ENCODE data around the gene KRT82. TPM values are rescaled to one million over a fixed set of nuclear protein-coding genes. Genes with fewer than 3 reads are reported as not detected.
A peak's percentile ranks its signal among the peaks of the same experiment; 100 is the strongest.

KRT82 gene
- polyA plus RNA-seq, 10 donors = not detected

DNA sequence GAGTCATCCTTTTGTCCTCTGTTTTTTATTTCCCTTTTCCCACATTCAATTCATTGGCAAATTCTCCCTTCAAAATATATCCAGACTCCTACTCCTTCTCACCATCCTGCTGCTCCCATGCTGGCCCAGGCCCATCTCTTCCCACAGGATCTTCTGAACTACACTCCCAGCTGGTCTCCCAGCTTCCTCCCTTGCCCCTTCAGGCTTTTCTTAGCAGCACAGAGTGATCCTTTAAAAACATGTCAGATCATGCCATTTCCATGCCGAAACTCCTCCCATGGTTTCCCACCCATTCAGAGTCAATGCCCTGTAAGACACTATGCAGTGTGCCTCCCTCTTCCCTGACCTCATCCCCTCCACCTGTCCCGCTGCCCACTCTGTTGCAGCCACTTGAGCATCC is 18.3 kb downstream of the KRT82 start:
- DNase-seq = no peak

DNA sequence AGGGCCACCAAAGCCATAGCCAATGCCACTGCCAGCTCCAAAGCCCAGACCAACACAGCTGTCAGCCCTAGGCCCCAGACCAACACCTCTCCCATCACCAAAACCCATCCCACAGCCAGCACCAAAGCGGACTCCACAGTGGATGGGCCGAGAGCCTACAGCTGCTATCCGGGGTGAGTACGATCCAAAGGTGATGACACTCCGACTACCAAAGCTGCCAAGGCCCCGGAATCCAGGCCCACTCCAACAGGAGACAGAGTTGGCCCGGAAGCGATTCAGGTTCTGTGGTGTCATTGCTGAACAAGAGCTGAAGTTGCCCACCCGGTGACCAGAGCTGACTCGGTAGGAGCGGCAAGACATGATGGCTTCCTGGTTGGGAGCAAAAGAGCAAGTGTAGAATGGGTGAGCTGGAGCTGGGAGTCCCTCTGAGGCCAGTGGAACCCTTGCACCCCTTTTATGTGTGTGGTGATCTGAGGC is 20.9 kb downstream of the KRT82 start, which contains the start of gene KRT84:
KRT84 (minus strand) TSS at position 427 of the 477 bp plus-strand sequence; CDS start at position 360, 67 bp downstream.
- DNase-seq = no peak

DNA sequence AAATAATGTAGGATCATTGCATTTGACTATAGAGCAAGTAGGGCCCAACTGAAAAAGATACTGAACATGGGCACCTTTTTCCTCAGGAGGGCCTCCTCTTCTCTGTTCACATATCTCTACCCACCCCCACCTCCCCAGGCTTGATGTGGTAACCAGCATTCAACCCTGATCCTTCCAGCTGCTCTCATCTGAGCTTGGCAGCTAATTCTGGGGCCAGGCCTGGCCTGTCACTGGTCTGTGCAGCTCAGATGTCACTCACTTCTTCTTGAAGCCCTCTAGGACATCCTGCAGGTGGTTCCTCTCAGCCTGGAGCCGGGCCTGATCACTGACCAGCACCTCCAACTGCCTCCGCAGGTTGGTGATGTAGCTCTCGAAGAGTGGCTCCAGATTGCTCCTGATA is 22.8 kb downstream of the KRT82 start:
- DNase-seq = no peak

GRCh38 chr12:52382854-52383253 is 23.3 kb downstream of the KRT82 start:
- no peak for DNase-seq

GRCh38 chr12:52381206-52381605 is 24.9 kb downstream of the KRT82 start:
- no peak for DNase-seq

GRCh38 chr12:52380271-52380694 is 25.9 kb downstream of the KRT82 start:
- peak in 2 of 3 donors; percentile 17 to 20 for DNase-seq

DNA sequence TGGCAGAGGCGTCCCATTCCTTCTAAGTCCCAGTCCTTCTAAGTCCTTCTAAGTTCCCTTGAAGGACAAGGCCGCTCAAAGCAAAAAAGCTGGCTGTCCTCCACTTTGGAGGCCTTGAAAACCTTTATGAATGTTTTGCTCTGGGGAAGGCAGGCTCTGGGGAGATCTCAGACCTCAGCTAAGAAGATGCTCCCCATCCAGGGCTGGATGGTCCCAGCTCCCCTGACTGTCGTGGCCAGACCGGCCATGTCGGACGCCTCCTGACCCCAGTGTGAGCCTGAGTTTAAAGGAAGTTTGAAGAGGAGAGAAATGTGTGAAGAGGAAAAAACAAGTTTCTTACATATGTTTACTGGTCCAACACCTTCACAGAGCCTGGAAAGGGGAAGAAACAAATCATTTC is 26.6 kb downstream of the KRT82 start:
- no peak for DNase-seq

- DNase-seq = no peak
These were observed 28.0 kb downstream of the KRT82 start for GRCh38 chr12:52378091-52378490.

GRCh38 chr12:52377266-52377665 is 28.9 kb downstream of the KRT82 start:
- DNase-seq = no peak

GRCh38 chr12:52372216-52373154 is 33.6 kb downstream of the KRT82 start:
- DNase-seq = peak; percentile 72 to 86 (median 82)

DNA sequence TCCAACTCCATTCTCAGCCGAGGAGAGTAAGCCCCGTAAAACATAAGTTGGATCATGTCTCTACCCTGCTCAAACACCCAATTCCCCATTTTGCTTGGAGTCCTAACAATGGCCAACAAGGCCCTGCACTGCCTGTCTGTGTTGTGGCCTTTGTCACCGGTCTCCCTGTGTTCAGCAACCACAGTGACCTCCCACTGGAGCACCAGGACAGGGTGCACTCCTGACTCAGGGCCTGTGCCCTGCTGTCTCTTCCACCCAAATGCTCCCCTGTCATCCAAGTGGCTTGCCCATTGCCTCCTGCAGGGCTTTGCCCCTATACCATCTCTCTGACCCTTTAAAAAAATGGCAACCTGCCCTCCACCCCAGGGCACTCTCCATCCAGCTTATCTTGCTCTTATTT is 34.4 kb downstream of the KRT82 start:
- DNase-seq = no peak

DNA sequence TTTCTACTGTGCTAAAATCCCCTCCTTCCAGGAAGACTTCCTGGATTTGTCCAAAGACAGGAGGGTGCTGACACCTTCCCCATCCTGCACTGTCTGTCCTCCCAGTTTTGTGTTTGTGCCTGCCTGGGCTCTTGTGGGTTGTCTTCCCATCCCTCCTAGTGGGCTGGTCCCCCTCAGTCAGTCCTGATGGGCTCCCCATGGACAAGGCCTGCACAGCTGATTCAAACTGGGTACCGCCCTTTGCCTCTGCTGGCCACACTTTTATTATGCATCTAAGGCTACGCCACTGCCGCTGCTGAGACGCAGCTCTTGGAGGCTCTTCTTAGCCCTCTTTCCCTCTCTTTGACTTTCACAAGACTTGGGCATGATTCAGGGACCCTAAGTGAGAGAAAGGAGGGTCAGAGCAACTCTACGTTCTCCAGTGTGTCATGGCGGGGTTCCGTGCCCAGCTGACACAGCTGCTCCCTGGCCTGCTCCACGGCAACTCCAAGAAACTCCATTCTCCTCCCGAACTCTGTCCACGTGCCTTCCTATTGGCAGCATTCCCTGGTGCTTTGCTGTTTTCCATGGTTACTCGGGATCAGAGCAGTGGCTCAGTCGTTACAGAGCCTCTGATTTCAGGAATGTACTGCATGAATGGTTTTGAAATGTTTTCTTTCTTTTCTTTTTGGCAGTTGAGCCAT is 35.1 kb downstream of the KRT82 start:
- DNase-seq = peak; percentile 80 to 93 (median 86)

GRCh38 chr12:52369809-52370208 is 36.3 kb downstream of the KRT82 start:
- DNase-seq = no peak

DNA sequence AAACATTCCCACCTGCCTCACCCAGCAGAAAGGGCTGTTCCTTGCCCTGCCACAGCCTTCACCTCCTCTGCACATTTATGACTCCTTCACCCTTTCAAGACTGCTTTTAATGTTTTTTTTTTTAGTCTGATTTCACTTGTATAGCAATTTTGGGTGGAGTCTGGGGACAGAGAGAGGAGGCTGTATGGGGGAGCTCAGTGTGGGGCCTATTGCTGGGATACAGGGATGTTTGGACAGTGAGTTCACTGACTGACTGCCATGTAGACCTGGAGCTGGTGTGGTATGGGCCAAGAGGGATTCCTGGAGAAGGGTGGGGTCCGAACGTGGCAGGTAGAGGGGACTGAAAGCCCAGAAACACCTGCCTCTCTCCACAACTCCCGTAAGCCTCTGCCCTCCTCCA is 36.9 kb downstream of the KRT82 start:
- DNase-seq = no peak

DNA sequence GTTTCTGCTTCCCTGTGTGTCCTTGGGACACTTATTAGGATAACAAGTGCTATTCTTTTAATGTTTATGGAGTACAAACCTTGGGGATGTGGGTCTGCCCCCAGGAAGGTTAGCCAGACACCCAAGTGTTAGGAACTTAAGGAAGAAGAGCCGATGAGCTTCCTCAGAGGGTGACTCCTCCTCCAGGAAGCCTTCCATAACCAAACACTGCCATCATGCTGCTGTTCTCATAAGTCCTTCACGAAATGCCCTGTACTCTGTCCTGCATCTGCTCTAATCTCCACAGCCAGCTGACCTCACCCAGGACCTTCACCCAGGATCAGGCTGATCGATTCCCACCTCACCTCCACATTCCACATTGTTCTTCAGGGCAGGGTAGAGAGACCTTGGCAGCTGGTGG is 37.6 kb downstream of the KRT82 start:
- no peak for DNase-seq

- DNase-seq = no peak
These were observed 38.3 kb downstream of the KRT82 start for GRCh38 chr12:52367876-52368275.

DNA sequence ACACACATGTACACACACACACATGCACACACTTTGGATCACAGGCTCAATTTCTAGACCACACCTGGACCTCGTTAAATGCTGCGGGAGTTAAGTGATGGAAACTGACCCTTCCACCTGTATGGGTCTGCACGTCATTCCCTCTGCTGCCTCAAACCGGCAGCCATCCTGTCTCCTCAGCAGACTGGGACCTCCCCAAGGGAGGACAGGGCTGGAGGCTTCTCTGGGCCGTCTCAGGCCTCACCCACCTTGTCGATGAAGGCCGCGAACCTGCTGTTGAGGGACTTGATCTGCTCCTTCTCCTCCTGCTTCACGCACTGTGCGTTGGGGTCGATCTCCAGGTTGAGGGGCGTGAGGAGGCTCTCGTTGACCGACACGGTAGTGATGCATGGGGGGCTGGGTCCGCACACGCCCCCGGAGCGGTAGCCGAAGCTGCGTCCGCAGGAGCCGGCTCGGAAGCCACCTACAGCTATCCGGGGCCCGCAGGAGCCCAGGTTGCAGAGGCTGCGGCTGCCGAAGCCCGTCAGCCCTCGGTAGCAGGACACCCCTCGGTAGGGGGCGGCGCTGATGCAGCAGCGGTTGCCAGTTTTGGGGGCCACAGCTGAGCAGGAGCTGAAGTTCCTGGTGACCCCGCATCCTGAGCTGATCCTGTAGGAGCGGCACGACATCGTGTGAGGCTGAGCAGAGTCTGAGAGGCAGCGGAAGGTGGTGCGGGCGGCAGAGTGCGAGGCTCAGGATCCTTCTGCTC is 39.2 kb downstream of the KRT82 start, which contains the start of gene KRT85:
KRT85 (minus strand) TSS at position 744 of the 748 bp plus-strand sequence; CDS start at position 668, 76 bp downstream.
- no peak for DNase-seq

- DNase-seq = no peak
These were observed 41.1 kb downstream of the KRT82 start for GRCh38 chr12:52364901-52365489.

DNA sequence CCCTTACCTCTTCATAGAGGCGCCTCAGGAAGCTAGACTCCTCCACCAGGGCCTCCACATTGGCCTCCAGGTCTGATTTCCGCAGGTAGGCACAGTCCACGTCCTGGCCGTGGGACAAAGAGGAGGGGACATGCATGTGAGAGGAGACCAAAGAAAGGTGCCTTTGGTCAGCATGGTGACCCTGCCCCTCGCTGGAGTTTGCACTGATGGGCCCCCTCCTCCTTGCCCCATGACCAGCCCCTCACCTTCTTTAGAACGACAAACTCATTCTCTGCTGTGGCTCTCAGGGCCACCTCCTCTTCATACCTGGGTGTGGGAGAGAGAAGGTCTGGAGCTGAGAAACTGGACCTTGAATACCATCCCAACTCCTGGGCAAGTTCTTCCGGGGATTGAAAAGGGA is 42.1 kb downstream of the KRT82 start:
- DNase-seq = no peak

DNA sequence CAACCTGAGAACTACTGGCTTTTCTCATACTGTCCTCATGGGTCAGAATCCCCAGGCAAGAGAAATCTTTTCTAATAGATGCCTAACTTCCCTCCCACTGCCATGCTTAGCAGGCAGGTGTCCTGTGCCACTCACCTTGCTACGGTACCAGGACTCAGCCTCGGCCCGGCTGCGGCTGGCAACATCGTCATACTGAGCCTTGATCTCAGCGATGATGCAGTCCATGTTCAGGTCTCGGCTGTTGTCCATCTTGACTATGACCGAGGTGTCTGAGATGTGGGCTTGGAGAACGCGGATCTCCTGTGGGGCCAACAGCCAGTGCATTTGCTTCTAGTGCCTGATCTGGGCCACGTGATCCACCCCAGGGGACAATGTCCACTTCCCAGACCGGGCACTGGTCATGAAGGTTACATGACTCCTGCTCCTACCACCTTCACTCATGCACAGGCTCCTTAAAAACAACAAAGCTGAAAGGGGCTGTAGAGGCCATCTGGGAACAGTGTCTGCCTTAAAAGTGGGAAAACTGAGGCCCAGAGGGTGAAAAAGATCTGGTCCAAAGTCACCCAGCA is 42.9 kb downstream of the KRT82 start:
- no peak for DNase-seq

DNA sequence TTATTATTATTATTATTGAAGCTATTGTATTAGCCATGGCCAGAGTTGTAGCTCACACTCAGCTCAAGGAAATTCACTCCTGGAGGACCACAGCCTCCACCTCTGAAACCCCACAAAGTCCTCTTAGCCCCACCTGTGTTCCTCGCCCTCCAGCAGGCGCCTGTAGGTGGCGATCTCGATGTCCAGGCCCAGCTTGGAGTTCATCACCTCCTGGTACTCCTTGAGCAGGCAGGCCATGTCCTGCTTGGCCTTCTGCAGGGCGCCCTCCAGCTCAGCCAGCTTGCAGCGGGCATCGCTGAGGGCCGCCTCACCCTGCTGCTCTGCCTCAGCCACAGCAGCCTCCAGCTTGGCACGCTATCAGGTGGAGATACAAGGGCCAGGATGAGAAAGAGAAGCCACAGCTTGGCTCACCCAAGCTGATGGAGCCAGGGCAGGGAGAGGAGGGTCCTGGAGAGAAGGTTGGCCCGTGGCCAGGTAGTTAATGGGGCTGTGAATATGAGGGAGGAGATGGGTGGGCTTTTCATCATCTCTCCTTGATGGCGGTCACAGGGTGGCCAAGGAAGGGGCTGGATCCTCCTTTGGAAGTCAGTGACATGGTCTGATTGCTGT is 43.9 kb downstream of the KRT82 start:
- DNase-seq = no peak
